Measurements from ENCODE around the gene PLPP1. TPM values are rescaled to one million over a fixed set of nuclear protein-coding genes. Genes with fewer than 3 reads are reported as not detected.

PLPP1 gene
- total and polyA plus RNA-seq, 2 of the 8 experiments (the other 6 are each of a cell fraction or from before 2014, with no cell fraction given), result 43.7 to 91.3 TPM

GRCh38 chr5:55393501-55394175 is 141.1 kb downstream of the PLPP1 start:
- H2BK120ac ChIP-seq (replicated peaks; ENCODE audit: low read depth, low read length), result no peak overlapping the region
- no peak overlapping the region for H2BK12ac ChIP-seq (ENCODE audit: low read depth, low read length)
- H4K8ac ChIP-seq (ENCODE audit: extremely low read depth, insufficient read depth, low read length), result no peak overlapping the region
- H4K20me1 ChIP-seq (replicated peaks in 1 of 2; ENCODE audit: control insufficient read depth in 1 of 2, insufficient read depth in 2 of 2, low read length in 2 of 2), result no peaks in the 10 kb centered on the region
- peaks cover 4 to 44% (median 28%) of the 10 kb centered on the region in 4 experiments; a peak in 7 of 8 replicates for H3K36me3 ChIP-seq (ENCODE audit: control insufficient read depth in 2 of 4, insufficient read depth in 4 of 4, low read length in 3 of 4)
- H4K5ac ChIP-seq (ENCODE audit: insufficient read length, low read depth, low read length), result no peak overlapping the region
- ChIA-PET CTCF (ENCODE audit: partially characterized antibody) (interaction anchor here (1.2 to 1.5 kb wide), 3 partner anchors 8 to 298 kb away, joined by 3 to 6 read pairs (median 3); no protein-coding TSS in a partner anchor), POLR2A (ENCODE audit: partially characterized antibody) (interaction anchor here (1.1 kb wide), 1 partner anchor 8 kb away, joined by 3 read pairs; no protein-coding TSS in a partner anchor)
- FAIRE-seq (no peak), DNase-seq (ENCODE audit: low read depth in 1 of 2, low spot score in 2 of 2) (no peak)
- 38% methylated on average over 2 of the region's 2 CpGs; no CpG with 5 or more reads in 1 of the 2 experiments for WGBS, 2 experiments (ENCODE audit: extremely low coverage in 1 of 2, insufficient coverage in 1 of 2, insufficient read length in 1 of 2, insufficient replicate concordance in 2 of 2, low coverage in 1 of 2, low lambda C conversion rate in 2 of 2, missing lambda C conversion rate in 1 of 2)
- no peak overlapping the region for H3K27ac ChIP-seq (ENCODE audit: low read depth, low read length)
- no peak overlapping the region for H2AK5ac ChIP-seq (ENCODE audit: low read depth, low read length)
- H2BK15ac ChIP-seq (ENCODE audit: low read length), result no peak overlapping the region
- no peak overlapping the region for H3K4me2 ChIP-seq (ENCODE audit: insufficient read depth in 1 of 2, low read depth in 2 of 2, low read length in 2 of 2)
- H3K56ac ChIP-seq (replicated peaks; ENCODE audit: insufficient read length, low read depth, low read length), result no peak overlapping the region
- no peaks in the 10 kb centered on the region for H3K79me2 ChIP-seq (ENCODE audit: control insufficient read depth in 1 of 2, insufficient read depth in 2 of 2, low read length in 2 of 2)
- H3K9ac ChIP-seq (replicated peaks in 1 of 4; ENCODE audit: extremely low read depth in 1 of 4, low read depth in 3 of 4, low read length in 3 of 4), result no peak overlapping the region
- no peak overlapping the region for H3K4me3 ChIP-seq (ENCODE audit: extremely low read depth in 1 of 4, insufficient read depth in 2 of 4, low read depth in 3 of 4, low read length in 4 of 4)
- H3K14ac ChIP-seq (ENCODE audit: insufficient read length), result no peak overlapping the region
- H3K79me1 ChIP-seq (ENCODE audit: low read depth, low read length), result no peaks in the 10 kb centered on the region
- no peak overlapping the region for H4K91ac ChIP-seq (replicated peaks; ENCODE audit: insufficient read length, low read length)
- peaks cover 0 to 3% (median 0%) of the 10 kb centered on the region in 4 experiments; a peak in 1 of 7 replicates for H3K4me1 ChIP-seq (replicated peaks in 1 of 4; ENCODE audit: control insufficient read depth in 3 of 4, insufficient read depth in 4 of 4, low read length in 3 of 4)
- H3K23me2 ChIP-seq (ENCODE audit: low read depth, low read length), result no peaks in the 10 kb centered on the region
- H2BK5ac ChIP-seq (ENCODE audit: low read depth, low read length), result no peak overlapping the region
- no peak overlapping the region for H3K4ac ChIP-seq (replicated peaks; ENCODE audit: insufficient read length, low read depth, low read length)
- H3K27me3 ChIP-seq (replicated peaks in 1 of 4; ENCODE audit: control insufficient read depth in 3 of 4, extremely low read depth in 1 of 4, insufficient read depth in 3 of 4, low read length in 3 of 4), result no peaks in the 10 kb centered on the region
- no peak overlapping the region for H3K18ac ChIP-seq (ENCODE audit: extremely low read depth, low read length)
- H3K23ac ChIP-seq (ENCODE audit: insufficient read length), result no peak overlapping the region
- H2BK20ac ChIP-seq (ENCODE audit: low read length), result no peak overlapping the region
- no peak overlapping the region for H2AFZ ChIP-seq (ENCODE audit: low read length)
- peaks cover 11 to 13% of the 10 kb centered on the region in 2 experiments for H3K9me3 ChIP-seq (ENCODE audit: insufficient read depth in 2 of 2, low read depth in 1 of 2, low read length in 1 of 2)
- TF ChIP-seq SIRT6 (IDR thresholded peaks at IDR 0.05; ENCODE audit: low read length) (no peak), SIX5 (IDR thresholded peaks at IDR 0.05; ENCODE audit: low read depth, low read length) (no peak), RAD21 (IDR thresholded peaks at IDR 0.05 in 1 of 2, conservative IDR thresholded peaks at IDR 0.05 in 1 of 2; ENCODE audit: low read depth in 2 of 2, low read length in 2 of 2) (no peak), POU5F1 (IDR thresholded peaks at IDR 0.05; ENCODE audit: low read depth, low read length) (no peak), RBBP5 (IDR thresholded peaks at IDR 0.05; ENCODE audit: borderline replicate concordance, low read depth, low read length) (no peak), EZH2 (IDR thresholded peaks at IDR 0.05; ENCODE audit: low read depth, low read length, severe bottlenecking) (no peak), SIN3A (conservative IDR thresholded peaks at IDR 0.05 in 1 of 2, IDR thresholded peaks at IDR 0.05 in 1 of 2; ENCODE audit: low read depth in 1 of 2, low read length in 2 of 2) (no peak), KDM4A (IDR thresholded peaks at IDR 0.05; ENCODE audit: low read depth, low read length, severe bottlenecking) (no peak), CHD2 (IDR thresholded peaks at IDR 0.05; ENCODE audit: low read length) (no peak), JUN (IDR thresholded peaks at IDR 0.05; ENCODE audit: low read depth, low read length) (no peak), CTBP2 (IDR thresholded peaks at IDR 0.05; ENCODE audit: borderline replicate concordance, insufficient read depth, insufficient read length, low read length) (no peak), GABPA (IDR thresholded peaks at IDR 0.05; ENCODE audit: borderline replicate concordance, insufficient read depth, low read length) (no peak)

Data from H1 (cell line).